ENCODE results near the gene PHF2. TPM values are rescaled to one million over a fixed set of nuclear protein-coding genes. Genes with fewer than 3 reads are reported as not detected.

The PHF2 gene
- total RNA-seq, 1 experiment from 2014 or later: 26.3 TPM

DNA sequence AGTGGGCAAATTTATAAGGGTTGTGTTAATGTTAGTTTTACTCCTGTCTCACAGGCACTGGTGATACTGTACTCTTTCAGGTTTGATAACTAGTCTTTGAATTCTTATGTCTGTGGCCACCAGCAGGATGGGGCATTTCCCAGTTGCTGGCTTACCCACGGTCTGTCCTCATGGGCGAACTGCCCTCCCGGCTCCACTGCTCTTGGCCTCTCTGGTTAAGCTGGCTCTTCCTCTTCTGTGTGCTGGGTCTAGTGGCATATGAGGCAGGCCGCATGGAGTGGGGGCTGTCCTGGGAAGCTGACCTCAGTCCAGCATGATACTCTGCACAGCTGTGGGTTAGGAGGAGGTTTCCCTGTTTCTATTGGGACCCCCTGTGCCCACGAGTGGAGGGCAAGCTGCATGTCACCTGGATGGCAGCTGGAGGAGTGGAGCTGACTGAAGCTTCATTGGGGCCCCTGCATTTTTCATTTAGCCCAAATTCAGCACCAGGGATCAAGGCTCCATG, 19.5 kb downstream of the PHF2 start:
- DNase-seq: no peak
- H4K20me1 ChIP-seq (ENCODE audit: insufficient read depth): no peaks in the 10 kb centered on the region; the same call in 1 of the 2 replicates
- ChIA-PET POLR2A (ENCODE audit: unreplicated experiment) (interaction anchor here (0.7 kb wide), 1 partner anchor 15 kb away, joined by 8 read pairs; no protein-coding TSS in a partner anchor), CTCF (no interaction called here)
- no peak overlapping the region for H2AFZ ChIP-seq
- TF ChIP-seq, protein P1, sequence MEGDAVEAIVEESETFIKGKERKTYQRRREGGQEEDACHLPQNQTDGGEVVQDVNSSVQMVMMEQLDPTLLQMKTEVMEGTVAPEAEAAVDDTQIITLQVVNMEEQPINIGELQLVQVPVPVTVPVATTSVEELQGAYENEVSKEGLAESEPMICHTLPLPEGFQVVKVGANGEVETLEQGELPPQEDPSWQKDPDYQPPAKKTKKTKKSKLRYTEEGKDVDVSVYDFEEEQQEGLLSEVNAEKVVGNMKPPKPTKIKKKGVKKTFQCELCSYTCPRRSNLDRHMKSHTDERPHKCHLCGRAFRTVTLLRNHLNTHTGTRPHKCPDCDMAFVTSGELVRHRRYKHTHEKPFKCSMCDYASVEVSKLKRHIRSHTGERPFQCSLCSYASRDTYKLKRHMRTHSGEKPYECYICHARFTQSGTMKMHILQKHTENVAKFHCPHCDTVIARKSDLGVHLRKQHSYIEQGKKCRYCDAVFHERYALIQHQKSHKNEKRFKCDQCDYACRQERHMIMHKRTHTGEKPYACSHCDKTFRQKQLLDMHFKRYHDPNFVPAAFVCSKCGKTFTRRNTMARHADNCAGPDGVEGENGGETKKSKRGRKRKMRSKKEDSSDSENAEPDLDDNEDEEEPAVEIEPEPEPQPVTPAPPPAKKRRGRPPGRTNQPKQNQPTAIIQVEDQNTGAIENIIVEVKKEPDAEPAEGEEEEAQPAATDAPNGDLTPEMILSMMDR (conservative IDR thresholded peaks at IDR 0.05): no peak
- no peak for TF ChIP-seq EZH2 (IDR thresholded peaks at IDR 0.05; ENCODE audit: low read depth)
- intact Hi-C loops (cut with micrococcal nuclease; ENCODE audit: unreplicated experiment): no loop called here
- no peaks in the 10 kb centered on the region for H3K4me1 ChIP-seq (replicated peaks; ENCODE audit: insufficient read depth)
- no peaks in the 10 kb centered on the region for H3F3A ChIP-seq (ENCODE audit: insufficient read depth, low read depth)
- no peaks in the 10 kb centered on the region for H3K79me2 ChIP-seq (ENCODE audit: low read depth)
- no peaks in the 10 kb centered on the region for H3K9me2 ChIP-seq (ENCODE audit: insufficient read depth)
- no peak overlapping the region for H3K4me2 ChIP-seq
- no peak overlapping the region for H3K27ac ChIP-seq
- H3K9me3 ChIP-seq (ENCODE audit: insufficient read depth, low read depth): no peaks in the 10 kb centered on the region
- H3K36me3 ChIP-seq (ENCODE audit: low read depth): no peaks in the 10 kb centered on the region
- H3K27me3 ChIP-seq (ENCODE audit: insufficient read depth, low read depth): no peaks in the 10 kb centered on the region
- BruUV-seq (replicated peaks): no TSS peak
- H3K4me3 ChIP-seq: no peak overlapping the region

DNA sequence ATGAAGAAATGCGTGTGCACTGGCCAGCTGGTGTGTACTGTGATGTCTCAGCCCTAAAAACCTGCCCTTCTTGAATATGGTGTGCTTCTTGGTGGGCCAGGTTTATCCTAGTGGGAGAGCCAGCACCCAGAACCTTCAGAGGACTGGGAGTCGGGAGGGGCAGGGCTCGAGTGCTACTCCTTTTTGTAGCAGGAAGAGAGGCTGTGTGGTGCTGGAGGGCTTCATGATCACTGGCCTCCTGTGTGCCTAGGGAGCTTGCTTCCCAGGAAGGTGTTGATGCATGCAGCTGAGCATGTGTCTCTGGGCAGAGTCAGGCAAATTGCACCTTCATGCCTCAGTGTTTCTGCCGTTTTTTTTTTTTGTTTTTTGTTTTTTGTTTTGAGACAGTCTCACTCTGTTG, 20.0 kb downstream of the PHF2 start:
- TF ChIP-seq, protein P1 (conservative IDR thresholded peaks at IDR 0.05): no peak
- no peak for TF ChIP-seq EZH2 (IDR thresholded peaks at IDR 0.05; ENCODE audit: low read depth)
- DNase-seq: no peak
- ChIA-PET POLR2A (ENCODE audit: unreplicated experiment) (interaction anchor here (0.7 kb wide), 1 partner anchor 15 kb away, joined by 8 read pairs; no protein-coding TSS in a partner anchor), CTCF (no interaction called here)
- Histone ChIP-seq H3K4me1 (replicated peaks; ENCODE audit: insufficient read depth) (no peaks in the 10 kb centered on the region), H3K27me3 (ENCODE audit: insufficient read depth, low read depth) (no peaks in the 10 kb centered on the region), H3K4me3 (no peak overlapping the region), H3K4me2 (no peak overlapping the region), H4K20me1 (ENCODE audit: insufficient read depth) (no peaks in the 10 kb centered on the region; the same call in 1 of the 2 replicates), H2AFZ (no peak overlapping the region), H3F3A (ENCODE audit: insufficient read depth, low read depth) (no peaks in the 10 kb centered on the region), H3K27ac (no peak overlapping the region), H3K9me2 (ENCODE audit: insufficient read depth) (no peaks in the 10 kb centered on the region), H3K79me2 (ENCODE audit: low read depth) (no peaks in the 10 kb centered on the region), H3K36me3 (ENCODE audit: low read depth) (no peaks in the 10 kb centered on the region), H3K9me3 (ENCODE audit: insufficient read depth, low read depth) (no peaks in the 10 kb centered on the region)
- no TSS peak for BruUV-seq (replicated peaks)
- intact Hi-C loops (cut with micrococcal nuclease; ENCODE audit: unreplicated experiment): no loop called here

DNA sequence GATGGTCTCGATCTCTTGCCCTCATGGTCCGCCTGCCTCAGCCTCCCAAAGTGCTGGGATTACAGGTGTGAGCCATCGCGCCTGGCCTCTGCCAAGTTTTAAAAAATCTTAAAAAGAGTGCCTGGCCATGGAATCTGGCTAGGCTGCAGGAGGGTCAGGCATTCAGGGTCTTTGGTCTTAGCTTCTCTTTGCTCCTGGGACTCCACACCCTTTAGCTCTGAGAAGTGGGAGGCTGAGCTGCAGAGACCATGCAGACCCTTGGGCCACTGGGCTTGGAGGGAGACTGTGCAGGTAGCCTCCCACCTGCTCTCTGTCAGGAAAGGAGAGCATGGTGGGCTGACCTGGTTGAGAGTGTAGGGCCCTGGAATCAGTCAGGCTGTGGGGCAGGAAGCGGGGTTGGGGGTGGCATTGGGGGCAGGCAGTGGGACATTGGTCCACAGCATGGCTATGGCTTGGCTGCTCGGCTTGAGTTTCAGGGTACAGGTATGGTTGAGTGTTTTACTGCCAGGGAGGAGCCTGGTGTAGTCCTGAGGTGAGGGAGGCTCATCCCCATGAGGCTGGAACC, 20.8 kb downstream of the PHF2 start:
- no peak for DNase-seq
- ChIA-PET CTCF (no interaction called here), POLR2A (ENCODE audit: unreplicated experiment) (no interaction called here)
- intact Hi-C loops (cut with micrococcal nuclease; ENCODE audit: unreplicated experiment): no loop called here
- TF ChIP-seq EZH2 (IDR thresholded peaks at IDR 0.05; ENCODE audit: low read depth): no peak
- TF ChIP-seq, protein P1 (conservative IDR thresholded peaks at IDR 0.05): no peak
- H3F3A ChIP-seq (ENCODE audit: insufficient read depth, low read depth): no peaks in the 10 kb centered on the region
- no peak overlapping the region for H2AFZ ChIP-seq
- no peaks in the 10 kb centered on the region for H3K27me3 ChIP-seq (ENCODE audit: insufficient read depth, low read depth)
- H3K4me1 ChIP-seq (replicated peaks; ENCODE audit: insufficient read depth): no peaks in the 10 kb centered on the region
- no peaks in the 10 kb centered on the region for H3K9me2 ChIP-seq (ENCODE audit: insufficient read depth)
- H4K20me1 ChIP-seq (ENCODE audit: insufficient read depth): no peaks in the 10 kb centered on the region; the same call in 1 of the 2 replicates
- H3K27ac ChIP-seq: no peak overlapping the region
- no peaks in the 10 kb centered on the region for H3K36me3 ChIP-seq (ENCODE audit: low read depth)
- H3K9me3 ChIP-seq (ENCODE audit: insufficient read depth, low read depth): no peaks in the 10 kb centered on the region
- H3K4me2 ChIP-seq: no peak overlapping the region
- no peak overlapping the region for H3K4me3 ChIP-seq
- H3K79me2 ChIP-seq (ENCODE audit: low read depth): no peaks in the 10 kb centered on the region
- BruUV-seq (replicated peaks): no TSS peak
